NCI-H146 treated with DMSO at 0.1 percent for 48 hours (cell line): ENCODE data around the gene PPP2R5C.

Experiments
- DNase-seq: peaks from one replicate; lab custom pipeline; 2025; ENCODE audit not compliant: unreplicated experiment; lab: John Stamatoyannopoulos, UW

Gene PPP2R5C

GRCh38 chr14:101813171-101813759, 51.8 kb downstream of the PPP2R5C start:
- no peak for DNase-seq

- no peak for DNase-seq
Measured at GRCh38 chr14:101813833-101814232, 52.3 kb downstream of the PPP2R5C start.

DNA sequence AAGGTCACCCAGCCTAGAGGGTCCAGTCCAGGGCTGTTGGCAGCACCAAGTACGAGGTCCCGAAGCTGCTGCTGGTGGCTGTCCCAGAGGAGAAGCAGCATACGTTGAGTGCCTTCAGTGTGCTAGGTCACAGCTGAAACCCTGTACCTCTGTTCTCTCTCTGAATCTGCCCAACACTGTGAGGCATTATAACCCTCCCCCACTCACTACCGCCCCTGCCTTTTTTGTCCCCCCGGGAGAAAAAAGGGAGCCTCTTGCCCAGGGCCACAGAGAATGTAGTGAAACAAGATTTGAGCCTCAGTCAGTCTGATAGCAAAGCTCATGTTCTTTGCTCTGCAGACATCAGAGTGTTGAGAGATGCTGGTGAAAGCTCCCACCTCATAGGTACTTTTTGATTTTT, 53.4 kb downstream of the PPP2R5C start:
- no peak for DNase-seq

DNA sequence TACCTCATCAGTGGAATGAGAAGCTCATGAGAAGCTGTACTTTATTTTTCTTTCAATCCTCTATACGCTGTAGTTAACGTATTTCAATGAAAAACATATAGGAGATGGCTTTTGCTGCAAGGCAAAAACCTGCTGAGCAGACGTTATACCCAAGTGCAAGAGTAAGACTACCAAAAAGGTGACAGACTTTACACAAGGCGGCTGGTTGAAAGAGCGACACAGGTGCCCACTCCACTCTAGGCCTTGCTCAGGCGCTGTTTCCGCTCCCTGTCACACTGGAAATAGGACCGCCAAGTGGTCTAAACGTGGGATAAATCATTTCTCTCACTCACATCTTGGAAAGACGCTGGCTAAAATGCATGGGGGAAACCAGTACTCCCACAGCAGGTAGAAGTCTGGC, 54.5 kb downstream of the PPP2R5C start:
- no peak for DNase-seq

DNA sequence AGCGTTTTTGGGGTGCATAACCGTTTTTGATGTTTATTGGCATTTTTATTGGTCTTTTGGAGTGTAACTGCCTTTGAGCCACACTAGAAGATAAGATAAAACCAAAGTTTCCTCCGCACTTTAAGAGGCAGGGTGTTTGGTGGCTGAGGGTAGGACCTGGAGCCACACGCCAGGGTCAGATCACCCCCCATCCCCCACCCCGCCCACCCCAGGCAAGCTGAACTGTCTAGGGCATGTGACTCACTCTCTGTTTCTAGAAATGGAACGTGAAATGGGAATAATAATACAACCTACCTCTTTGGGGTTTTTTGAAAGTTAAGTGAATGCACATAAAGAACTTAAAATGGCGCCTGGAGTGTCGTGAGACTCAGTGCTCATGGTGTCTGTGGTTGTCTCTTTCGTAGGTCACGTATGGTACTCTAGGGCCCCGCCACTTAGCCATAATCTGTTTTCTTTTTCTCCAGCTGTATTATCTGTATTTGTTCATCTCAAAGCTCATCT, 56.0 kb downstream of the PPP2R5C start:
- no peak for DNase-seq

DNA sequence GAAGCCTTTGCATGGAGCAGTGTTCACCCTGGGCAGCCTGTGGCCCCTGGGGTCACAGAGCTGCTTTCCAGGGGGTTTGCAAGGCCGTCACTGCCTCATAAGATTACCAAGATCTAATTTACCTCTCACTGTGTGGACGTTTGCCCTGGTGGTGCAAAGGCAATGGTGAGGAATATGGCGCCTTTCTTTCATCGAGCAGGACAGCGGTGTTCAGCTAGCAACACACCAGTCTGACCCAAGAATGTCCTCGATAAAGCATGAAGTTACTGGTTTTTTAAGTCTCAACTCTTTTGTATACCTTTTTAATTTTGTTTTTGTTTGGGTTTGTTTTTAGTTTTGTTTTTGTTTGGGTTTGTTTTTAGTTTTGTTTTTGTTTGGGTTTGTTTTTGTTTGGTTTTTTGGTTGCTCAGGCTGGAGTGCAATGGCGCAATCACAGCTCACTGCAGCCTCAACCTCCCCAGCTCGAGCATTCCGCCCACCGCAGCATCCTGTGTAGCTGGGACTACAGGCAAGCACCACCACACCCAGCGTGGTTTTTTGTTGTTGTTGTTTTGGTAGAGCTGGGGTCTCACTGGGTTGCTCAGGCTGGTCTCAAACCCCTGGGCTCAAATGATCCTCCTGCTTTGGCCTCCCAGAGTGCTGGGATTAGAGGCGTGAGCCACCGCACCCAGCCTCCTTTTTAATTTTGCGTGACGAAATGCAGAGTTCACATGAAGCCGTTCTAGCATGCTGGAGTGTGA, 57.9 kb downstream of the PPP2R5C start:
- DNase-seq = no peak

GRCh38 chr14:101820283-101820798, 58.8 kb downstream of the PPP2R5C start:
- DNase-seq = no peak

DNA sequence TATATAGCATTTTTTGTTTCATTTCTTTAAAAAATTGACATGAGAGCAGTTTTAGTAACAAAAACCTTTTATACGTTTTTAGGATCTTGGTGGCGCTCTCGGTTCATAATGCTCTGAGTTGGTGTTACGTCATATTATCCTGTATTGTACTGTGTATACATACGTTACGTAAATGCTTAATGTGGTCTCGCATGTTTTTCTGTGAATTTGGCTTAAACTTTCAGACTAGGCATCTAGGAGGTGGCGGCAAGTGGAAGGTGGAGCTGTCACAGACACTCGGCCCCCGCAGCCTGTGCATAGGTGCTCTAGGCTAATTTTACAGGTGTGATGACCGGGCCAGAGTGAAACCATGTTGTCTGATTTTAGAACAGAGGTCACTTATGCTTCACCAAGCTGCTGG, 60.0 kb downstream of the PPP2R5C start:
- no peak for DNase-seq

GRCh38 chr14:101823066-101823465, 61.6 kb downstream of the PPP2R5C start:
- DNase-seq = no peak

- no peak for DNase-seq
Measured at GRCh38 chr14:101823511-101824120, 62.1 kb downstream of the PPP2R5C start.

DNA sequence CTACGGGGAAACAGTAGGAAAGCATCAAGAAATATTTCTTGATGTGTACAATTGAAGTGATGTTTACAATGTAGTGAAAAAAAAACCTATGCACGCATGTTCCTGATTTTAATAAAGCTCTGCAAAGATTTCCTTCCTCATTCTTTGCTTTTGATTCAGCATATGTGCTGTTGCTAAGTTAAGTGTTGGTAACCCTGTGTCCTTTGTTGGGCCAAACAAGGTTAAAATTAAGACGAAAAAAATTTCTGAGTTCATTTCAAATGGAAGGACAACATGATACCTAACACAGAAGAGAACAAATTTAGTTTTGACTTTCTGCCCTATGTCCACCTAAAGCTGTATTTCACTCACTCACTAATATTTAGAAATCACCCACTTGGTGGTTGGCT, 62.8 kb downstream of the PPP2R5C start:
- no peak for DNase-seq

- DNase-seq = no peak
Measured at GRCh38 chr14:101825797-101826196, 64.3 kb downstream of the PPP2R5C start.

DNA sequence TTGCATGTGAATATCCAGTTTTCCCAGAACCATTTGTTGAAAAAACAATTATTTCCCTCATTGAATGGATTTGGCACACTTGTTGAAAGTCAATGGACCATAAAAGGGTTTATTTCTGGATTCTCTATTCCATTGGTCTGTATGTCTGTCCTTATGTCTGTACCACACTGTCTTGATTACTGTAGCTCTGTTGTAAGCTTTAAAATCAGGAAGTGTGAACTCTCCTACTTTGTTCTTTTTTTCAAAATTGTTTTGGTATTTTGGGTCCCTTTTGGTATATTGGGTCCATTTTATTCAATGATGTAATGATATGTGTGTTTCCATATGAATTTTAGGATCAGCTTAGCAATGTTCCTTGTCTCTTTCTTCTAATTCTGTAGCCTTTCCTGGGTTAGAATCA, 64.8 kb downstream of the PPP2R5C start:
- no peak for DNase-seq

- DNase-seq = no peak
Measured at GRCh38 chr14:101827286-101827685, 65.8 kb downstream of the PPP2R5C start.

DNA sequence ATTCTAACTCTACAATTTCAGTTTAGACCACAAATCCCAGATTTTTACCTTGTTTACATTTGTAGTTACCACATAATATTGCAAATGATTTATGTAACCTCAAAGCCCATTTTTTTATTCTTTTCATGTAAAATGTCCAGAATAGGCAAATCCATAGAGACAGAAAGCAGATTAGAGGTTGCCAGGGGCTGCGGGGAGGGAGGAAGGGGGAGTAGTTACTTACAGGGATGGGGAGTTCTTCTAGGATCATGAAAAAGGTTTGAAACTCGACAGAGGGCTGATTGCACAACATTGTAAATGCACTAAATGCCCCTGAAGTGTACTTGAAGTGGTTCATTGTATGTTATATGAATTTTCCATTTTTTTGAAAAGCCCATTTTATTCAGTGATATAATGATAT, 66.5 kb downstream of the PPP2R5C start:
- no peak for DNase-seq

GRCh38 chr14:101830271-101830670, 68.8 kb downstream of the PPP2R5C start:
- no peak for DNase-seq

DNA sequence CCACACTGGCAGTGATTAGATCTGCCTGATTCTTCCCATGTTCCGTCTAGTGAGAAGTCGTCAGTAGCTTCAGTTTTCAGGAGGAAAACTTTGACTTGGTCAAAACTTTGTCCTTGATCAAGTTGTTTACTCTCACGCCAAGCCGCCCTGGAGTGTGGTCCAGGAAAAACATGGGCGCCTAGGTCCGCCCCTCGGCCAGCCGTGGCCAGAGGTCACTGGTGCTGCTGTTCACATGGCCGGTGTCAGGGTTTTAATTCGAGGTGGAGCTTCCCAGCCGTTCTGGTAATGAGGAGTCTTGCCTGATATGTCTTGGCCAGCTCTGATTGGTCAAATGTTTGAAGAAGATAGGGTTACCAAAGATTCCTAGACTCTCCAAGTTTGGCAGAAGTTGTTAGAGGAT, 71.5 kb downstream of the PPP2R5C start:
- no peak for DNase-seq

DNA sequence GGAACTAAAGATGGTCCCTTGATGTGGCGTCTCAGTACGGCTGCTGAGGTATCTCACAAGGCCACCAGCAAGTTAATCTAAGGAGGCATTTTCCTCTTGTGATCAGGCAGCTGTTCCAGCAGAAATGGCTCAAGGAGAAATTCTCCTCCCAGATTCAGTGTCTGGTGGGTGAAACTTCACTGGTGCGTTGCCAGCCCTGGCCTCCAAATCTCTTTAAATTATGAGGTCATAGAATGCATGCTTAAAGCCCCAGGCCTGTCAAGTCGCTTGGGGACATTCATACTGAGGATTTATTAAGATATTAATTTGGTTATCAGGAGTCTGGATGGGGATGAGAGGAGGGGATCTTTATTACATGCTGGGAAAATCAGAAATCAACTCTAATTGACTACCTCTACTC, 72.9 kb downstream of the PPP2R5C start:
- no peak for DNase-seq

DNA sequence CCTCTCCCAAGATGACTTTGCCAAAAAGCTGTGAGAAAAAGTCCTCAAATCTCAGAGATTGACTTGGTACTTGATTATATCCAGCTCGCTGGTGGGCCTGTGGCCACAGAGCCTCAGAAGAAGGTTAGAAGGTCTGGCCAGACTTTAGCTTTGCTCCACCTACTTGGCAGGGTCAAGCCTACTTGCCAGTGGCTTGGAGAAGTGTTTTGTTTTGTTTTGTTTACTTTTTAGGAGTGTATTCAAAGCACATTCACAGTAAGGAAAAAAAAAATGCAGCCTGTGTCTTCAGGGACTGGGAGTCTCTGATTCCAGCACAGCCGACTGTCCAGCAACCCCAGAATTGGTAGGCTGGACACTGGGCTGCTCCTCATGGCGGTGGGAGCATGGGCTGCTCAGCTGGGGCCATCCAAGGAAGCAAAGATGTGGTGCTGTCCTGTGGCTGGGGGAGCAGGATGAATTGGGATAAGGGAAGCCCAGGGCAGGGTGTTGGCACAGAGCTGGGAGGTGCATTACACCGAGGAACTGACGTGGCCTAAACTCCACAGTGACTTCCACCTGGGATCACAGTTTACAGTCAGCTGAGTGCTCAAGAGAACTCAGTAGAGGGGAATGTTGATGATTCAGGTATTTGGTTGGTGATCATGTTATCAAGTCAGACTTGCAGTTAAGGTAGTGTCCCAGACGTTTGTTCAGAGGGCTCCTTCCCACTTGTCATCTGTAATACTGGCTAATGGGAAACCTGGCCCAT, 73.5 kb downstream of the PPP2R5C start:
- no peak for DNase-seq

DNA sequence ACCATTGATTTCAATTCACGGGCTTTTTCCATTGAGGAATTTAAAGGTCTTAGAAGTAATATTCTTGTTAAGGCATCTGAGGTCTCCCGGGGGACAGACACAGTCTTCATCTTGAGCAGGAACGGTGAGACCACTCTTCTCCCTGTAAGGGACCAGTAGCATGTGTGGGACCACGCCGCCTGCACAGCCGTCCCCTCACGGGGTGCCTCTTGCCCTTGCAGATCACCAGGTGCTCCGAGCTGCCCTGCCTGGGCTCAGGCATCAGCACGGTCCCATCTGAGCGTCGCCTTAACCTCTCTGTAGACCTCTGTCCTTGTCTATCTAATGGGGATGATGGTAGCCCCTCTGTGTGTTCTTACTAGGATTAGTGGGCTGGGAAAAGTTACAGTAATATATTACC, 74.1 kb downstream of the PPP2R5C start:
- DNase-seq = no peak

DNA sequence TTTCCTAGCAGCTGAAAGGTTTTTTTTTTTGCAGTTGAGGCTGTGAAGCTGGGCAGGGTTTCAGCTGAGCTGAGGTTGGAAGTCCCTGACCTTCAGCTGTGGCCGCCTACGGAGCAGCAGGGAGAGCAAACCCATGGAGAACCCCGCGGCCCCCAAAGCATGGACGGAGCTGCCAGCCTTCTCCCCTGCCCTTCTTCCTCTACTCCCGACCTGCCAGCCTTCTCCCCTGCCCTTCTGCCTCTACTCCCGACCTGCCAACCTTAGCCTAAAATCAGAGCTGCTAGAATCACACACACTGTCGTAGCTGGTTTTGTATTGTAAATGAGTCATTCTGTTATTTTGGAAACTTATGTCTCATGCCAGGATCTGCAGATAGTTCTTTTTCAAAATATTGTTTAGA, 74.6 kb downstream of the PPP2R5C start:
- DNase-seq = no peak
